ENCODE results near the gene BEST3. TPM values are rescaled to one million over a fixed set of nuclear protein-coding genes. Genes with fewer than 3 reads are reported as not detected.

BEST3 gene
- total and polyA plus RNA-seq, 2 donors, result 2.7 to 4.1 TPM

Other genes starting within 250 kb of the BEST3 start
- gene FRS2, start 228.9 kb downstream of the BEST3 start, total RNA-seq, result 15.9 TPM
- gene FRS2, start 228.9 kb downstream of the BEST3 start, polyA plus RNA-seq, result 8.4 TPM
- gene CCT2, start 113.8 kb downstream of the BEST3 start, total RNA-seq, result 270 TPM
- gene CCT2, start 113.8 kb downstream of the BEST3 start, polyA plus RNA-seq, result 126 TPM
- 0.05 TPM for gene LRRC10, start 88.4 kb downstream of the BEST3 start, total RNA-seq
- gene LRRC10, start 88.4 kb downstream of the BEST3 start, polyA plus RNA-seq, result 0.05 TPM
- 22.8 TPM for gene RAB3IP, start 39.6 kb upstream of the BEST3 start, total RNA-seq
- 25.8 TPM for gene RAB3IP, start 39.6 kb upstream of the BEST3 start, polyA plus RNA-seq
- 0.28 TPM for gene MYRFL, start 125.9 kb upstream of the BEST3 start, total RNA-seq
- gene MYRFL, start 125.9 kb upstream of the BEST3 start, polyA plus RNA-seq, result 0.59 TPM